GM21529 (cell line): Measurements from ENCODE around the gene CD34.
"Not testable (repeated sequence)": the region's sequence is repeated elsewhere in the genome, so short reads cannot be mapped to it uniquely, and the experiment has no call there.

Source experiments
- ATAC-seq: cut with Tn5 transposase; IDR thresholded peaks from one replicate; pipeline ENCODE4 v1.9.1; 2021; ENCODE audit not compliant: unreplicated experiment

The CD34 gene

DNA sequence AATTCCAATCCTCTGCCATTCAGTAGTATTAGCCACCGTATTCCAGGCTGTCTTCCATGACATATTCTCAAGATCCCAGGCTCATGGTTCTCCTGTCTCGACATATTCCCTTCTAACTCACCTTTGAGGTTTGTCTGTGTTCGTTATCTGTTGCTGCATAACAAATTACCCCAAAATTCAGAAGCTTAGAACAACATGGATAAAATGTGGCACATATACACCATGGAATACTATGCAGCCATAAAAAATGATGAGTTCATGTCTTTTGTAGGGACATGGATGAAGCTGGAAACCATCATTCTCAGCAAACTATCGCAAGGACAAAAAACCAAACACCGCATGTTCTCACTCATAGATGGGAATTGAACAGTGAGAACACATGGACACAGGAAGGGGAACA, 33.0 kb downstream of the CD34 start:
- ATAC-seq, result not testable (repeated sequence)

DNA sequence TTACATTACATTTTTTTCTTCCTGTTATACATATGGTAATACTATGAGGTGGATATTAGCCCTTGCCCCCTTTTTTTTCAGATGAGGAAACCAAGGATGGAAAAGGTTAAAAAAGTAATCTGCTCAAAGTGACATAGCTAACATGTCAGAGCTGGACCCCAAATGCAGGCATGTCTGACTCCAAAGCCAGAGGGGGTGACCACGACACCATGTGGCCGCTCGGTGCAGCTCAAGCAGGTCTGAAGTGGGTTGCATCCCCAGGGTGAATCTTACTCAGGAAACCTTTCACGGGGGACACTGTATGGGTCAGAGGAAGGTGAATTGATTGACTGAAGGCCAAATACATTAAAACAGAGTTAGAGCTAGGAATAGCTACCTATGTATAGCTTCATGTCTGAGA, 34.8 kb downstream of the CD34 start:
- no peak for ATAC-seq

DNA sequence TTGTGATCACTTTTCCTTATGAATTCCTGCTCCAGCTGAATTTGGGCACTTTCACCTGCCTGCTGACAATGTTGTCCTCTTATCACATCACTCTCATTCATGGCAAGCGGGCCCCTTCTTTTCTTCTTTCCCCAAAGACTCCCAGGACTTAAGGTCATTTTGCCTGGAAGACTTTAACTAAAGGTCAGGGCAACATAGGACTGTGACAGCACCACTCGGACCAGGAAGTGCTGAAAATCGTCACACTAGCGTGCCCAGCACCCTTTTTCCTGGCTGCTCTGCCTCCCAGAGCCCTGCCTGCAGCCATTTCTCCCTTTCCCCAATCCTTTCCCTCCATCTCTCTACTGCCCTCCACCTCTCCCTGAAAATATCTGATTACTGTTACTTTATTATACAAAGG, 35.4 kb downstream of the CD34 start:
- ATAC-seq, result no peak

DNA sequence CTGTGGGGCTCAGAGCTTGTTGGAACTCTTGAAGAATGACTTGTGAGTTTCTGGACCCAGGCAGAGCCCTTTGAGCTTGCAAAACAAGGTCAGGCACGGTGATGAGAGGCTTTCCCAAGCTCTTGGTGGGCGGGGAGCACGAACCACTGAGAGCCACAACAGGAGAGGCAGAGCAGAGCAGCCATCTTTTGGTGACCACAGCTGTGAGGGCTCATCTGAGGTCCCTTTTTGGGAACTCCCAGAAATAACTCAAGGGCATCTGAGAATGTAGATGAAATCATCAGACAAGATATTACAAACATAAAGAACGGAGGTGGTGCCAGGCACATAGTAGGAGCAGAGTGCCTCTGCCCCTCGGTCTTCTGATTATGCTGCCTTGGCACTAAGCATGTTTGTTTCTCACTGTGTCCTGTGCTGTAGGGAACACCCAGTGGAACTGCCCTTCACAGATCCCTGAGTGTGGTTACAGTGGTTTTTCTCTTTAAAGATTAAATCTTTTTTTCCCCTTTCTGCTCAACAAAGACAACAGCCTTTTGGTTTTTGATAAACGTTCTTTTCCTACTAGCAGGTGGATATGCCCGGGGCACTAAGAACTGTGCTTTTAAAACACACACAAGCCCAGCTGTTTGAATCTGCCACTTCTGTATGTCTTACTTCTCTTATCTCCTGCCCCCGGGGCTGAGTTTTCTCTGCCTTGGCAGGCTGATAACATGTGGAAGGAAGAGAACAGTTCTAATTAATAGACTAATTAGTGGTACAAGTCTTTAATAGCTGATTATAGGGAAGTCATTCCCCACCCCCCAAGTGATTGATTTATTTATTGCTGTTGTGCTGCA, 37.7 kb downstream of the CD34 start:
- no peak for ATAC-seq

DNA sequence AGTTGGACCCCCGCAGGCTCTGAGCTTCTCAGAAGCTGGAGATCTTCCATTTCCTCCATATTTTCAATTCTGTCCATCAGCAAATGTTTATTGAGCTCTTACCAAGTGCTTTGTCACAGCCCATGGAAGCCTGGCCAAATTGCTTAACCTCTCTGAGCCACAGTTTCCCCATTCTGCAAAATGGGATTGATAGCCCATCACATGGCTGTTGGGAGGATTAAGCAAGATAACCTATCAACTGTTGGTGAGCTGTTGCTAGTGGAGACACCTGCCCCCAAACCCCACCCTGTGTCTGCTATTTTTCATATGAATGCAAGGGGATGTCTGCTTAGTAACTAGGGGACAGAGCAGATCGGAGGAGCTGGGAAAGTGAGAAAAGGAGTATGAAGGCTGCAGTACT, 38.3 kb downstream of the CD34 start:
- ATAC-seq, result no peak

DNA sequence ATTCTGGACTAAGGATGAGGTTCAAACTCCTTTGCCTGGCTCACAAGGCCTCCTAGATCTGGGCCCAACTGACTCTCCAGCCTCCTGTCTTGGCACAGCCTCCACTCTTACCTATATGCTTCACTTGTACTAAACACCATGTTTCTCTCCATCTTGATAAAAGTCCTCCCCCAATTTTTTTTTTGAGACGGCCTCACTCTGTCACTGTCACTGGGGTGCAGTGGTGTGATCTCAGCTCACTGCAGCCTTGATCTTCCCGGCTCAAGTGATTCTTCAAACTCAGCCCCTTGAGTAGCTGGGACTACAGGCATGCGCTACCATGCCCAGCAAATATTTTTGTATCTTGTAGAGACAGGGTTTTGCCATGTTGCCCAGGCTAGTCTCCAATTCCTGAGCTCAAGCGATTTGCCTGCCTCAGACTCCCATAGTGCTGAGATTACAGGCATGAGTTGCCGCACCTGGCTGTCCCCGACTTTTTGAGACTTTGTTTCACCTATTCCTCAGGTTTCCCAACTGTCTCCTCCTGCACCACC, 39.7 kb downstream of the CD34 start:
- ATAC-seq, result no peak

DNA sequence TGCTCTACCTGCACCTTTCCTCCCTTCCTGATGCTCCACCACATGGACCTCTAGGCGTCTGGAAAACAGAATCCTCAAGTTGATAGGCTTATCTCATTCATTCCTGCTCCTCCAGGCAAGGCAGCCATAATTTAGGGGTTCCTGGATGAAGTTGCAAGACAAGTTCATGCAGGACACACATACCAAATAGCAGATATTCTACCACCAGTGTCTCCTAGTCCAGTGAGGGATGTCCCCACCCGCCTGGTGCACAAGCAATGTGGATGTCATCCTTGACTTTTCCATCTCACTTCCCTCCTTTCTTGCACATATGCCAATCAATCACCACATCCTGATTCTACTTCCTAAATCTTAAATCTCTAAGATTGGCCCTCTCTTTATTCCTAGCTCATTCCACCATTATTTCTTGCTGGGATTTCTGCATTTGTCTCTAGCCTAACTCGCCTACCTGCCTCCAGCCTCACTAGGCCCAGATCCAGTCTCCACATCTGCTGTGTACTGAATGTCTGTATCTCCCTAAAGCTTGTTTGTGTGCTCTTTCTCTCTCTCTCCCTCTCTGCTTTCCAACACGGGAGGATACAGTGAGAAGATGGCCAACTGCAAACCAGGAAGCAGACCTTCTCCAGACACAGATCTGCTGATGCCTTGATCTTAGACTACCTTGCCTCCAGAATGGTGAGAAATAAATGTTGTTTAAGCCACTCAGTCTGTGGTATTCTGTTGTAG, 40.5 kb downstream of the CD34 start:
- no peak for ATAC-seq

DNA sequence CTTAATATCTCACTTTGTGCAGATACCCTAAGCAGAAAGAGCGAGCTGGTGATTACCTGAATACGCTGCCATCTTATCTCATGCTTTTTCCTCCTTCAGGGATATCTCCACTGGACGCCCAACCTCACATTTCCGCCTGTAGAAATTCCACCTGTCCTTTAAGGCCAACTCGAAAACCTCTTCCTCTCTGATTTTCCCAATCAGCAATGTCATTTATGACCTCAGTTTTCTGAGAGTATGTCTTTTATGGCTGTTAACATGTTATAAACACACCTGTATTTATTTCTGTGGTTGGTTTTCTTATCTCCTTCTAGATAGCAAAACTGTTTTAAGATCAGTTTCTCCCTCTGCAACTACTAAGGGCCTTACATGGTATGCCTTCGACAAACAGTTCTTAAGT, 41.1 kb downstream of the CD34 start:
- no peak for ATAC-seq

DNA sequence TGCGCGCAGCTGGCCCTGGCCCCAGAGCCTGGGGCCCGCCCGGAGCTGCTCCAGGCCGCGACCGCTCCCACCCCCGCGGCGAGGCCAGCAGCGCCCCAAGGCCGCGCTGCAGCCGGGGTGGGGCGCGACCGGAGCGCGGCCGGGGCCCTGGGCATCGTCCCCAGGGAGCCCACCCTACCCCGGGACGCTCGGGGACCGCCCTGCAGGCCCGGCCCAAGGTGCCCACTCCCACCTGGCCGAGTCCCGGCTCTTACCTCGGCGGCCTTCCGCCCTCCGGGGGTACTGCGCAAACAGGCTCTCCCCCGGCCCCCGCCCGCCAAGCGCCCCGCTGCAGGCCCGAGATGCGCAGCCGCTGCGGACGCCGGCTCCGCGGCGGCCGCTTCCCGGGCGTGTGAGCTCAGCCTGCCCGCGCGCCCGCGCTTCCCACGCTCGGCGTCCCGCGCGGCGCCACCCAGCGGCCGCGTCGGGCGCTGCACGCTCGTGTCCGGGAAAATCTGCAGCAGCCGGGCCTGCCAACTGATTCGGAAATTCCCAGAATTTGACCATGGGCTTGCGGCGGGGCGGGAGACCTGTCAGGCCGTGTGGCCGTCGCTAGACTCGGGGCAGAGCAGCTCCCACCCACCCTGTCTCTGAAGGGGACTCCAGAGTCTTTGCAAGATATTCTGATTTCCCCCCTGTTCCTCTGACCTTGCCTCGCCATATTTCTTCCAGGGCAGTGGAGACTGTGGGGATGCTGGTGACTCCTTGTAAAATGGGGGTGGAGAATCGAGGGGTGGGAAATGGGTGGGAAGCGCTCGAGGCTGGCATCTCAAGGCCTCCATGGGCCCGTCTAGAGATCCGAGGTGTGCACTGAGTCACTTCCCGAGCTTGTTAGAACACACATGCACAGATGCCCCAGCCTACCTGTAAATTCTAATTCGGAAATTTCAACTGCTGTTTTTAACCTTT, 41.9 kb downstream of the CD34 start:
- ATAC-seq, result peak; percentile 74

DNA sequence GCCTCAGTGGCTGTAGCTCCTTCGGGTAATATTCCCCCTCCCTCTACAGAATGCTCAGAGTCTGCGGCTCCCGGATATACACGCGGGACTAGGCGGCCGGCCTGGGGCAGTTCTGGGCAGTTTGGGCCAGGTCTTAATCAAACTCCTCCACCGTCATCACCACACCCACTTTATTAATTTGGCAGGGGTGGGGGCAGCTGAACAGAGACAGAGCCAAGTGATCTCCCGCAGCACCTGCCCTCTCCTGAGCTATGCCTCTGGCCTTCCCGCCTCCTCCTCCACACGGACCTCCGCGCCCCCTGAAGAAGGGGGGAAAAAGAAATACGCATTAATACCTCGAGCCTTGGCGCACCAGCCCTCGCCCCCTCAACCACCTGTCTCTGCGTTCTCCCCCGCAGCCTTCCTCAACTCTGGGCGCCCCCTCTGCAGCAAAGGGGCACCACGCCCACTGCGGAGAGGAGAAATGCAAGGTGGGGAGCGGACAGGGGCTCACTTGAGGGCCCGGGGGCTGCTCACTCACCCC, 42.6 kb downstream of the CD34 start:
- ATAC-seq, result peak; percentile 7

DNA sequence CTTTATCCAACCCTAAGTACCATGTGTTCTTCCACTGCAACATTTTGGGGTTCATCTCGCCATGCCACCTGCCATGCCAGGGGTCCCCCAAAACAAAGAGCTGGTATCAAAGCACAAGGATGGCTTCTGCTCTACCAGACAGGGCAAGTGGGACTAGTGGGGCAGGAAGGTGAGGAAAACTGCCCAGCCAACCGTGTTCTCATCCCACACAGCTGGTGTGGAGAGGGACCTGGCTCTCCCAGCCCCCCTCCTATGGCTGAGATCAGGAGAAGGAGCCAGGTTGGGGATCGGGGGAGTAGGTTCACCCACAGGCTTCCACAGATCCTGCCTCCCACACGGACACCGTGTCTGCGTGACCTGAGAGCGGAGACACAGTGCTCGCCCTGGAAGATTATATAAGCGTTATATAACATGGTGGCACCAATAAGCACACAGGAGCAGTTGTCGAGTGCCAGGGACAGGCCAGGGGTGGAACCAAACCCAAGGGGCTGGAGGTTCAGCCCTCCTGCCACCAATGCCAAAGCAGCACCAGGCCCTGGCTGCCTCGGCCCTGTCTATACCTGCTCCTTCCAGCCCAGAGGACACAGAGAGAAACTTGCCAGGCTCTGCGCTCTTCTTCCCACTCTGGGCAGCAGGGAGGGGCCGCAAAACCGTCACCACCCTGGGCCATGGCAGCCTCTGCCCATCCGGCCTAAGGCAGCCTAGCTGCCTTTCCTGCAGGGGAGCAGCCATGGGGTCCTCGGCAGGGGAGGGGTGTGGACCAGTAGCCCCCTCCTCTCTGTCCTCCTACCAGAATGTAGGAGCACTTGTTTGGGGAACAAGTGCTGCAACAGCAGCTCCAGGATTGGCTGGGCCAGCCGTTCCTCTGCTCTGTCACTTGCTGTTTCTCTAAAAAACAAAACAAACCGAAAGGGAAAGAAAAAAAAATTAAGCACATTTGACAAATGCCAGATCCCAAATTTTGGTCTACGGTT, 43.5 kb downstream of the CD34 start:
- ATAC-seq, result no peak

DNA sequence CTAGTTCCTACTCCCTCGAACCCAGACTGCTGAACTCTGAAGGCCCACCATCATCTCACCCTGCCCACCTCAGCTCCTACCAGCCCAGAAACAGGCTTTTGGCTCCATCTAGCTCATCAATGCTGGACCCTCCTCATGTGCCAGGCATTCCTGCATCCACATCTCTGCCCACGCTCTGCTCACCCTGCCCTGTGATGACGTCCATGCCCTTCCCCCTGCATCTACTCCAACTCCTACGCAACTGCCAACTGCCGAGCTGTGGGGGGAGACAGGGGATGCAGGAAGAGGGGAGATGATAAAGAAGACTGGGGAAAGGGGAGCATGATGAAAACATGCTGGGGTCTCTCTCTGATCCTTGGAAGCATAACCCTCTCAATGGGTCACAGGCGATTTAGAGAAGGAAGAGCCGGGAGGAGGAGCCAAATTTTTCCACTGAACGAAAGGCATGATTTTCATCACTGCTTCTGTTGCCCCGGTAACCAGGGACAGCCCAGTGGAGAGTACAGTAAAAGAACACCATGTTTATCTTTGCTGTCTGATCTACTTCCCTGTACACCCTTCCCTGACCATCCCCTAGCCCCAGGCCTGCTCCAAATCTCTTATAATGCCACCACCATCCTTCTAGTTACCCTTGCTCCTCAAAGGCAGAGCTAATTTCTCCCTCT, 44.3 kb downstream of the CD34 start:
- ATAC-seq, result no peak

DNA sequence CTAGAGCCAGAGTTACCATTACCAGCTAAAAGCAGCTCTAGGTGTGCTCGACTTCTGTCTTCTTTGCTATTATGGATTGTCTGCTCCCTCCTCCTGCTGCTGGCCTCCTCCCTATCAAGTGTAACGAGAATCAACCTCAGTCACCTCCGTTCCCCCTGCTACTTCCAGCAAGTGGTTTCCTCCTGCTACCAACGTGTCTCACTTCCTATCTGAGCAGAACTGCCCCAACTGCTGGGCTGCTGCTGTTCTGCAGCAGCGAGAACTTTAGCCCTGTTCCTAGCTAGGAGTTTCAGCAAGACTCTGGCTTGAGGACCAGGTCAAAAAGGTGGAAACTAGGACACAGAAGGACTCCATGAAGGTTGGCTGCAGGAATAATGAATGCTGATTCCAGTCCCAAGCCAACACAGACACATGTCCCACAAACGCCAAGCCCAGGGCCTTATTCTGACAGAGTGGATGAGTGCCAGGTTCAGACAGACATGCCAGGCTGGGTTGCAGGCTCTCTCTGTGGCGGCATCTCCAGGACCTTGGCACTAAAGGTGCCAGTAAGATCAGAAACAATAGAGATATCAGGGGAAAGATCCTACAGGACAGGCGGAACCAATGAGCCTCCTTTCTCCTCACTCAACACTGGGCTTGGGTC, 46.9 kb downstream of the CD34 start:
- peak; percentile 66 for ATAC-seq

DNA sequence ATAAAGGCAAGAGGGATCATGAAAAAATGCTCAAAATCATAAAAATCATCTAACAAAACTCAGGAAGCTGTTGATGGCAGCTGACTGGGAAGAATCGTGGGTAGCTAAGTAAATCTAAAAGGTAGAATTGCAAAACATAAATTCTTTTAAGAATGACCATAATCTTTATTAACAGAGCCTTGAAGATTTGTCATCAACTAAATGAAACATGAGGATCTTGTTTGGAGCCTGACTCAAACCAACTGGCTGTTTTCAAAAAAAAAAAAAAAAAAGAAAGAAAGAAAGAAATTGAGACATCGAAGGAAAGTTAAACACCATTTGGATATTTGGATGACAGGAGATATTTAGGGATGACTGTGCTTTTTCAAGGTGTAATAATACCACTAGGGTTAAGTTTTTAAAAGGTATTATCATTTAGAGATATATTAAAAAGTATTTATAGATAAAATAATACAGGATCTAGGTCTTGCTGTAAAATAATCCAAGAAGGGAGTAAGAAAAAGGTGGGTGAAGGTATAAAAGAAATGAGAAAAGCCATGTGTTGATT, 48.6 kb downstream of the CD34 start:
- ATAC-seq, result no peak

DNA sequence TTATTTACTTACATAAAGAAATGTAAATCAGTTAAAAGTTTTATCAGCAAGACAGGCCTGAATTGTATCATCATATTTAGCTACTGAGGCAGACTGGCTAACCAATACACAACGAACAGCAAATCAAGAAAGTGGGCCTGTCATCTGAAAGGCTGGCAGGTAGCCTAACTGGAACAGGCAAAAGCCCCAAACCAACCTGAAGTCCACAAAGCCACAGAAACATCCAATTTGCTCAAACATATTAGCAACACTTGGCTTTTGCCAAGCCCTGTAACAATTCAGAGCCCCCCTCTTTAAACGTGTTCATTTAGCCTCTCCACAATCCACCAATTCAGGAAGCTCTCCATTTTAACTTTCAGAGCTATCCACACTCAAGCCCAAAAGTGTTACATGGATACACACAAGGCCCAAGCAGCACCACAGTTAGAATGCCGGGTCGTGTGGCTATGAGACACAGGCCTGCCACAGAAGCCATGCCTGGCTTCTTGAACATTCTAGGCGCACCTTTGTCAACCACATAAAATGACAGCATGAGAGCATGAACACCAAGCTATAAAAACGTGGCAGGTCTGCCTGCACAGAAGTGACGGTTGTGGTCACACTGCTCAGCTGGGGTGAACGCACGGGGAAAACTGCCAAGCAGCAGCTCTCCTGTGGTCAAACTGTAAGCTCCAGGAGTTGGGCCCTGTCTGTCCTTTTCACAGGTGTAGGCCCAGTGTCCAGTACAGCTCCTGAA, 49.3 kb downstream of the CD34 start:
- no peak for ATAC-seq

DNA sequence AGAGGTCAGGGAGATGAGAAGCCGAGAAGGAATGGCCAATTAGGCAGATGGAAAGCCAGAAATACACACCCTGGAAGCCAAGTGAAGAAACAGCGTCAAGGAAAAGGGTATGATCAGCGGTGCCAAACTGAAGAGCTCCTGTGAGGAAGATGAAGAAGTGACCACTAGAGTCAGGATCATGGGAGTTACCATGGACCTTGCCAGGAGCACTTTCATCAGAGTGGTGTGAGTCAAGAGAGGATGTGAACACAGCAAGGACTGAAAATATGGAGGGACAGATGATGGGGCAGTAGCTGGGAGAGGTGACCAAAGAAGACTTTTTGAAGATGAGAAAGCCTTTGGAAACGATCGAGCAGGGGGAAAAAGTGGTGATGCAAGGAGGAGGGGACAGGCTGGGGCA, 50.4 kb downstream of the CD34 start:
- ATAC-seq, result no peak

DNA sequence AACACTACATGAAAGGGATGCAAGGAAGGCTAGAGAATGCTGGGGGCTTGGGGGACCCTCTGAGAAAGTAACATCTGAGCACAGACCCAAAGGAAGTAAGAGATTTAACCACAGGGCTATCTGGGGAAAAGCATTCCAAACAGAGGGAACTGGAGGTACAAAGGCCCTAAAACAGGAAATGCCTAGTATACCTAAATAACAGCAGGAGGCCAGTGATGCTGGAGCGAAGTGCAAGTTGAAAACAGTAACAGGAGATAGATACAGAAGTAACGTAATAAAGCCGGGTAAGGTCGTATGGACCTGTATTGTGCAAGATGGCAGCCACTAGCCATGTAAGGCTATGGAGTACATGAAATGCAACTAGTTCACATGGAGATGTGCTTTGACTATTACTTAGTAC, 52.1 kb downstream of the CD34 start:
- no peak for ATAC-seq

DNA sequence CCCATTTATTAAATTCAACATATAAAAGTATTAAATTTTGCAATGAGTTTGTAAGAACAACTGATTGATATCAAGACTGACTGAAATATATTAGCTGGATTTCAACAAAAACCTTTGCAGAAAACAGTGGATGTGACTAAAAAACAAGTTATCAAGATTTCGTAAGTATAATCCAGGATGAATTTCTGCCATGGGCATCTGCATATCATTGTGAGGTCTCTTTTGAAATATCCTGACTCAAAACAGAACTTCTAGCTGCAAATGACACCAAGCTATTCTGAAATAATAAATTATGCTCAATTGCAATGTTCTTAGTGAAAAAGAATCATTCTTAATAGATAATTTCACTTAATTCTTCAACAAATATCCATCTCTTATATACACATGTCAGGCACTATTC, 52.6 kb downstream of the CD34 start:
- ATAC-seq, result no peak
